Mammary epithelial cell (primary cell): Measurements from ENCODE around the gene MOB3B.

Experiments used
- CTCF ChIP-seq, 2 donors: IDR thresholded peaks in 1 of 2; conservative IDR thresholded peaks in 1 of 2; 2 replicates each; pipeline ENCODE4 v1.5.1; 2011 to 2012; ENCODE audit warnings: inconsistent platforms in 2 of 2, low read length in 2 of 2, mild to moderate bottlenecking in 2 of 2, control low read depth in 1 of 2, low read depth in 1 of 2; ENCODE audit not compliant: insufficient read depth in 1 of 2; ENCODE audit errors: extremely low read depth in 1 of 2
- EZH2 ChIP-seq: IDR thresholded peaks from 2 replicates; pipeline ENCODE4 v1.6.1; 2012; ENCODE audit warnings: low read length, inconsistent platforms, borderline replicate concordance

- TF ChIP-seq EZH2 (no peak), CTCF (conservative IDR thresholded peaks at IDR 0.05 in 1 of 2, IDR thresholded peaks at IDR 0.05 in 1 of 2; ENCODE audit: extremely low read depth in 1 of 2, insufficient read depth in 1 of 2, low read depth in 1 of 2, low read length in 2 of 2) (no peak)
These were observed 33.5 kb downstream of the MOB3B start for GRCh38 chr9:27496135-27496504.
